ENCODE measurements around the gene FGGY.
"Not testable (repeated sequence)": the region's sequence is repeated elsewhere in the genome, so short reads cannot be mapped to it uniquely, and the experiment has no call there.

FGGY gene

DNA sequence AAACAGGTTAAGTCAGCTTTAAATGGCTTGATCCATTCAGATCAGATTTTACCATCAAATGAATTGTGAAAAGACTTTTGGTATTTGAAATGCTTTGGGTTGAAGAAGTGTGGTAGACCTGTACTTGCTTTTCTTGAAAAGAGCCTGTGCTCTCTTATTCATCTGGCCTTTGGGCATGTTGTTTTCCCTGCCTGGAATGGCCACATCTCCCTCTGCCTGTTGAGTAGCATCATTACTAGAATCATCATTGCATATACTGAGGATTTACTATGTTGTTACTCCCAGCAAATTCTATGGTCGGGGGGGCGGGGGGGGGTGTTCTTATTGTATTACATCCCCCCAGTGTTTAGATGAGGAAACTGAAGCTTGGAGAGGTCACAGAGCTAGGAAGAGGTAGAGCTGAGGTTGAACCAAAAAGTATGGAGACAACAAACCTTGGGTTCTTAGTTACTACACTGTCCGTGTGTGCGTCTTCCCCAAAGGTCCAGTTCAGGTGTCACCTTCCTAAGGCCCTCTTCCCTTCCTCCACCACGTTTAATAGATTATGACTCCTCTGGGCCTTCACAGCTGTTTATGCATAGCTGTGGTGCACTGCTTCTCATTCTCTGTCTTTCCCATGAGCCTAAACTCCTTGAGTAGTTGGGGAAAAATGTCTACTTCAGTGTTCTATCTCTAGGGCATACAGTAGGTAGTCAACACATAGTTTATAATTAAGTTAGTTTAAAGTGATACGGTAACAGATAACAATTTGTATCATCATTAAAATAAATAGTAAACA is 271.5 kb downstream of the FGGY start:
- H3K4me1 Mint-ChIP-seq (ENCODE audit: low read depth): peaks cover 27% of the 10 kb centered on the region
- no peaks in the 10 kb centered on the region for H3K36me3 Mint-ChIP-seq (ENCODE audit: low read depth)
- no peaks in the 10 kb centered on the region for H3K27me3 Mint-ChIP-seq
- H3K9me3 Mint-ChIP-seq: no peaks in the 10 kb centered on the region
- no peak overlapping the region for H3K4me3 Mint-ChIP-seq
- no peak overlapping the region for H3K27ac Mint-ChIP-seq

GRCh38 chr1:59569198-59569597 is 272.3 kb downstream of the FGGY start:
- no peaks in the 10 kb centered on the region for H3K27me3 Mint-ChIP-seq
- no peak overlapping the region for H3K27ac Mint-ChIP-seq
- H3K9me3 Mint-ChIP-seq: peaks cover 5% of the 10 kb centered on the region
- H3K36me3 Mint-ChIP-seq (ENCODE audit: low read depth): no peaks in the 10 kb centered on the region
- no peak overlapping the region for H3K4me3 Mint-ChIP-seq
- H3K4me1 Mint-ChIP-seq (ENCODE audit: low read depth): peaks cover 27% of the 10 kb centered on the region

- Mint-ChIP-seq H3K36me3 (ENCODE audit: low read depth) (no peaks in the 10 kb centered on the region), H3K4me3 (no peak overlapping the region), H3K27ac (no peak overlapping the region), H3K4me1 (ENCODE audit: low read depth) (peaks cover 27% of the 10 kb centered on the region), H3K27me3 (no peaks in the 10 kb centered on the region), H3K9me3 (peaks cover 6% of the 10 kb centered on the region)
Observed at GRCh38 chr1:59570524-59570923, 273.6 kb downstream of the FGGY start.

- no peaks in the 10 kb centered on the region for H3K27me3 Mint-ChIP-seq
Observed at GRCh38 chr1:59574085-59574484, 277.2 kb downstream of the FGGY start.

GRCh38 chr1:59577774-59578173 is 280.9 kb downstream of the FGGY start:
- H3K27ac Mint-ChIP-seq: no peak overlapping the region
- H3K4me1 Mint-ChIP-seq (ENCODE audit: low read depth): no peaks in the 10 kb centered on the region
- H3K36me3 Mint-ChIP-seq (ENCODE audit: low read depth): peaks cover 6% of the 10 kb centered on the region
- no peak overlapping the region for H3K4me3 Mint-ChIP-seq
- H3K9me3 Mint-ChIP-seq: peaks cover 12% of the 10 kb centered on the region
- no peaks in the 10 kb centered on the region for H3K27me3 Mint-ChIP-seq

More at GRCh38 chr1:59574085-59574484, 277.2 kb downstream of the FGGY start:
- no peak overlapping the region for H3K27ac Mint-ChIP-seq
- peaks cover 9% of the 10 kb centered on the region for H3K9me3 Mint-ChIP-seq
- H3K36me3 Mint-ChIP-seq (ENCODE audit: low read depth): no peaks in the 10 kb centered on the region
- peaks cover 27% of the 10 kb centered on the region for H3K4me1 Mint-ChIP-seq (ENCODE audit: low read depth)
- no peak overlapping the region for H3K4me3 Mint-ChIP-seq

DNA sequence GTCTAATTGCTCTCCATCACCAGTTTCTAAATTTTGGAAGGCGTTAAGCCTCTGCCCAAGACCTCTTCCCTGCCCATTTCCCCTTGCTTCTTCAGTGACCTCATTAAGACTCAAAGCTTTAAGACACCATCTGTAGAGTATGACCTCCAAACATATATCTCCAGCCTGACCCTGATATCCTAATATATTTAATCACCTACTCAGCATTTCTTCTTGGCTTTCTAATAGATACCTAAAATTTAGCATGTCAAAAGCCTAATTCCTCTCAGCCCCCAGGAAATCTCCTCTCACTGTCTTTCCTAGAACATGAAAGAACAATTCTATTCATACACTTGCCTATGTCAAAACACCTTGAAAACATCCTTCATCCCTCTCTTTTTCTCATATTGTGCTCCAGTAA is 282.3 kb downstream of the FGGY start:
- Mint-ChIP-seq H3K4me1 (ENCODE audit: low read depth) (no peaks in the 10 kb centered on the region), H3K9me3 (peaks cover 7% of the 10 kb centered on the region), H3K27ac (no peak overlapping the region), H3K36me3 (ENCODE audit: low read depth) (peaks cover 7% of the 10 kb centered on the region), H3K4me3 (no peak overlapping the region), H3K27me3 (no peaks in the 10 kb centered on the region)

DNA sequence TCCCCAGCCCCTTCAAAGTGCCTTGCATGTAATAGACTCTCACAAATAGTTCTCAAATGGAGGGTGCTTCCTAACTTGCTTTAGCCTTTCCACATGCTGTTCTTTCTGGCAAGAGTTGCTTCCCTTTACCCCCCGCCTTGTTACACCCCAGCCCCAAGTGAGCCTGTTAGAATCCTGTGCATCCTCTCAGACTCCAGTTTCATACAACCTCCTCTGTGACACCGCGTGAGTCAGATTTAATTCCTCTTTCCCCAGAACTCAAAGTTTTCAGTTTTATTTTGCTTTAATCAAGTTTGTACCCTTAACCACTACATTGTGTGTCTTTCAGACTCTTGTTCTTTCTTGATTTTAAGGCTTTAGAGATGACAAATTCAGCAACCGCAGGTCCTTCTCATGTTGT is 283.4 kb downstream of the FGGY start:
- Mint-ChIP-seq H3K4me3 (no peak overlapping the region), H3K27me3 (no peaks in the 10 kb centered on the region), H3K9me3 (peaks cover 6% of the 10 kb centered on the region), H3K36me3 (ENCODE audit: low read depth) (peaks cover 7% of the 10 kb centered on the region), H3K27ac (no peak overlapping the region), H3K4me1 (ENCODE audit: low read depth) (no peaks in the 10 kb centered on the region)

DNA sequence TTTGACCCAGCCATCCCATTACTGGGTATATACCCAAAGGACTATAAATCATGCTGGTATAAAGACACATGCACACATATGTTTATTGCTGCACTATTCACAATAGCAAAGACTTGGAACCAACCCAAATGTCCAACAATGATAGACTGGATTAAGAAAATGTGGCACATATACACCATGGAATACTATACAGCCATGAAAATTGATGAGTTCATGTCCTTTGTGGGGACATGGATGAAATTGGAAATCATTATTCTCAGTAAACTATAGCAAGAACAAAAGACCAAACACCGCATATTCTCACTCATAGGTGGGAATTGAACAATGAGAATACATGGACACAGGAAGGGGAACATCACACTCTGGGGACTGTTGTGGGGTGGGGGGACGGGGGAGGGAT is 295.5 kb downstream of the FGGY start:
- not testable (repeated sequence) for H3K27me3 Mint-ChIP-seq; H3K4me1 Mint-ChIP-seq (ENCODE audit: low read depth); H3K27ac Mint-ChIP-seq; H3K36me3 Mint-ChIP-seq (ENCODE audit: low read depth); H3K4me3 Mint-ChIP-seq; H3K9me3 Mint-ChIP-seq

DNA sequence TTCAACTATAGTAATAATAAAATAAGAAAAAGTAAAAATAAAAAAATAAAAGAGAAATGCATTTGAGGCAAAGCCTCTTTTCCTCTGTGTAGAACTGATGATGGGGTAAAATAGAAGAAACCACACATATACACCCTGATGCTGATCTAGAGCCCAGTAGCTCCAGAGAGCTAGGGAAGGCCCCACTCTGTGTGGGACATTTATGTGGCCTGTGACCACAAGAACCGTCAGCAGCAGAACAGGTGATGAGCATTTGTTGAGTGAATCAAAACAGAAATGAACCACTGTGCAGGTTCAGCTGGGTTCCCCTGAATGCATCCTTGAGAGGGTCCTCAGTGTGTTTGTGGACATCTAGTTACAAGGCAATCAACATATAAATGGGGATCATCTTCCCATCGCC is 296.0 kb downstream of the FGGY start:
- H3K4me3 Mint-ChIP-seq: no peak overlapping the region
- H3K27ac Mint-ChIP-seq: no peak overlapping the region
- H3K27me3 Mint-ChIP-seq: no peaks in the 10 kb centered on the region
- no peaks in the 10 kb centered on the region for H3K36me3 Mint-ChIP-seq (ENCODE audit: low read depth)
- H3K9me3 Mint-ChIP-seq: peaks cover 8% of the 10 kb centered on the region
- H3K4me1 Mint-ChIP-seq (ENCODE audit: low read depth): no peaks in the 10 kb centered on the region

DNA sequence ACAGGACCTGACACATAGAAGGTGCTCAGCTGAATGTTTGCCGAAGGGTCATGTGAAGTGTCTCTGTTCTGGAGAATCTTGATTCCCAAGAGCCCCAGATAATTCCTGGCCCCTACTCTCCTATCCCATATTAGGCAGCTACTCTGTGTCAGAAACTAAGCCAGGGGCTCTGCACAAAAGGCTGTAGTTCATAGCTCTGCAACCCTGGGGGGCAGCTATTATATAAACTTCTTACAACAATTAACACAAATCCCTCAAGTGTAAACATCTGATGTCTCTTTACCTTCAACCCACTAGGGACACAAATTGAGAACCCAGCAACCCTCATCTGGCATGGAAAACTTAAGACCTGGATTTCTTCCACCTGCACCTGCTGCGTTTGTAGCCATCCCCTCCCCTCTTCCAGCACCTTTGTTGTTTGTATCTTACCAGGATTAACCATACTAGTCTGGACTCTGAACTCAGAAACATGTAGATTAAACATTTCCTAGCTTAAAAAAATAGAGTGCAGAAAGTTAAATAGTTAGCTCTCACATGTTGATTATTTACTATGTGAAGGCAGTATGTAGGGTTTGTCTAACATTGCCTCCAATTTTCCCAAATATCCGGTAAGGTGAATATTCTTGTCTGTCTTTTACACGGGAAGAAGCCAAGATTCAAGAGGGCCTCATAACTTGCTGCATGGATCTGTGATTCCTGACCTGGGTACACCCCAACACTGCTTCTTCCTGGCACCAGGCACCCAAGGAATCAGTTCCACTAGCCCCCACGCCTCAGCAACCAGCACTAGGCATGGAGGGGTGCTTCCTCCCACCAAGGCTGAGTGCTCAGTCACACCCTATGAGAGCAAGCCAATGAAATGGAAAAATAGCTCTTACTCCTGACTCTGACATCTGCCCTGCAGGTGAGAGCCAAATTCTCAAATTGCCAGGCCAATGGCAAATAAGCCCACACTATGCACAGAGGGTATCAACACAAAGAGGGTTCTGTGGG is 297.2 kb downstream of the FGGY start:
- no peak overlapping the region for H3K4me3 Mint-ChIP-seq
- no peaks in the 10 kb centered on the region for H3K27me3 Mint-ChIP-seq
- H3K4me1 Mint-ChIP-seq (ENCODE audit: low read depth): no peaks in the 10 kb centered on the region
- no peaks in the 10 kb centered on the region for H3K36me3 Mint-ChIP-seq (ENCODE audit: low read depth)
- H3K27ac Mint-ChIP-seq: no peak overlapping the region
- peaks cover 8% of the 10 kb centered on the region for H3K9me3 Mint-ChIP-seq

GRCh38 chr1:59595774-59596173 is 298.9 kb downstream of the FGGY start:
- Mint-ChIP-seq H3K36me3 (ENCODE audit: low read depth) (no peaks in the 10 kb centered on the region), H3K4me3 (no peak overlapping the region), H3K27ac (no peak overlapping the region), H3K9me3 (no peaks in the 10 kb centered on the region), H3K27me3 (no peaks in the 10 kb centered on the region), H3K4me1 (ENCODE audit: low read depth) (no peaks in the 10 kb centered on the region)

DNA sequence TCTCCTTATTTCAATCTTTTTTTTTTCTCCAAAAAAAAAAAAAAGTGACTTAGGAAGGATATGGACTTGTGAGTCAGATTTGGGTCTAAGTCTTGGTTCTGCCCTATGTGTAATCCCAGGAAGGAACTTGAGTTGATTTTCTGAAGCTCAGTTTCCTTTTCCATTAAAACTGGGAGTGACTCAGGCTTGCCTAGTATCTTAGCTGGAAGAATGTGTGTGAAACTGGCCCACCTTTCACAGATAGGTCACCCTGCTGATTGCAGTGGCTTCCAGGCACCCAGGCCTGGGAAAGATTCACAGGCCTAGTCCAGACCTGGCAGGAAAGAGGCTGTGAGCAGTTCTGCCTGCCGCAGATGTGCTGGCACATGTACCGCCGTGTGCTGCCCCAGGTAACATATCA is 299.5 kb downstream of the FGGY start:
- Mint-ChIP-seq H3K4me1 (ENCODE audit: low read depth) (no peaks in the 10 kb centered on the region), H3K9me3 (no peaks in the 10 kb centered on the region), H3K27me3 (no peaks in the 10 kb centered on the region), H3K36me3 (ENCODE audit: low read depth) (no peaks in the 10 kb centered on the region), H3K27ac (no peak overlapping the region), H3K4me3 (no peak overlapping the region)

DNA sequence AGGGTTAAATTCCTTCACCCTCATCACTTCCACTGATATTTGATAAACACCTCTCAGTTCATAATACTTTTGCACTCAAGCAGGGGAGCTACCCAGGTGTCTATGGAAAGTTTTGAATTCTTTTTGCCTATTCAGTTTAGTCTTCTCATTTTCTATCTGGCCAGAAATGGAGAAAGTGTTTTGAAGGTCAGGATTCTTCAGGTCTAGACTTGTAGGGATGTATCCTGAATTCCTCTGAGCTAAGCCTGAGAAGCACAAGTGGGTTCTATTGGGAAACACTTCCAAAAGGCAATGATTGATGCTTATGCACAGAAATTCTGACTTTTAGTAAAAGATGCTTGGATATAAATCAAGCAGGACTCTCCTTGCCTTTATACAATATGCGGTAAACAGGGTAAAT is 300.1 kb downstream of the FGGY start:
- H3K4me3 Mint-ChIP-seq: no peak overlapping the region
- no peaks in the 10 kb centered on the region for H3K4me1 Mint-ChIP-seq (ENCODE audit: low read depth)
- H3K9me3 Mint-ChIP-seq: no peaks in the 10 kb centered on the region
- H3K27me3 Mint-ChIP-seq: no peaks in the 10 kb centered on the region
- H3K36me3 Mint-ChIP-seq (ENCODE audit: low read depth): no peaks in the 10 kb centered on the region
- no peak overlapping the region for H3K27ac Mint-ChIP-seq

GRCh38 chr1:59597420-59598119 is 300.7 kb downstream of the FGGY start:
- Mint-ChIP-seq H3K9me3 (no peaks in the 10 kb centered on the region), H3K27ac (no peak overlapping the region)

GRCh38 chr1:59598120-59598440 is 301.2 kb downstream of the FGGY start:
- no peaks in the 10 kb centered on the region for H3K9me3 Mint-ChIP-seq

More at GRCh38 chr1:59597420-59598119, 300.7 kb downstream of the FGGY start:
- no peaks in the 10 kb centered on the region for H3K27me3 Mint-ChIP-seq
- H3K4me1 Mint-ChIP-seq (ENCODE audit: low read depth): no peaks in the 10 kb centered on the region
- H3K4me3 Mint-ChIP-seq: no peak overlapping the region
- H3K36me3 Mint-ChIP-seq (ENCODE audit: low read depth): no peaks in the 10 kb centered on the region

More at GRCh38 chr1:59598120-59598440, 301.2 kb downstream of the FGGY start:
- Mint-ChIP-seq H3K4me3 (no peak overlapping the region), H3K27ac (no peak overlapping the region), H3K27me3 (no peaks in the 10 kb centered on the region), H3K4me1 (ENCODE audit: low read depth) (no peaks in the 10 kb centered on the region), H3K36me3 (ENCODE audit: low read depth) (no peaks in the 10 kb centered on the region)

Measured in stimulated activated naive CD8-positive, alpha-beta T cell treated with anti-CD3 and anti-CD28 coated beads, Interleukin-15, Interleukin-2, amounts not matched to agents 100 ng/mL and 50 ng/mL, for 24 hours (primary cell).